Measurements from ENCODE around the gene PCDH19.

DNA sequence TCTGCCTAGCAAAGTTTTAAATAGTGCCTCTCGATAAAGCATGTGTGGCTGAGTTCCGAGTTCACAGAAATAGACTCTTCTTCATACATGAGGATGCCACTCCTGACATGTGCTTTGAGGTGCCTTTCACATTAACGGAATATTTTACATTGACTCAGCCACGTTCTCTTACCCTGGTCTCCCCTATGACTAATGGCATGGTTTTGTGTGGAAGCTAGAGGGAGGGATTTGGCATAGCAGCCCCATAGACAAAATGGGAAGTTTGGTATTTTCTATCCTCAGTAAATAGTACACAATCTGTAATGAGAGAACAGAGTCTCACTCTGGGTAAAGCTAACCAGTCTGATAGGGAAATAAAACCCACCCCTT lies 68.9 kb downstream of the PCDH19 start:
- TF ChIP-seq, protein P1, sequence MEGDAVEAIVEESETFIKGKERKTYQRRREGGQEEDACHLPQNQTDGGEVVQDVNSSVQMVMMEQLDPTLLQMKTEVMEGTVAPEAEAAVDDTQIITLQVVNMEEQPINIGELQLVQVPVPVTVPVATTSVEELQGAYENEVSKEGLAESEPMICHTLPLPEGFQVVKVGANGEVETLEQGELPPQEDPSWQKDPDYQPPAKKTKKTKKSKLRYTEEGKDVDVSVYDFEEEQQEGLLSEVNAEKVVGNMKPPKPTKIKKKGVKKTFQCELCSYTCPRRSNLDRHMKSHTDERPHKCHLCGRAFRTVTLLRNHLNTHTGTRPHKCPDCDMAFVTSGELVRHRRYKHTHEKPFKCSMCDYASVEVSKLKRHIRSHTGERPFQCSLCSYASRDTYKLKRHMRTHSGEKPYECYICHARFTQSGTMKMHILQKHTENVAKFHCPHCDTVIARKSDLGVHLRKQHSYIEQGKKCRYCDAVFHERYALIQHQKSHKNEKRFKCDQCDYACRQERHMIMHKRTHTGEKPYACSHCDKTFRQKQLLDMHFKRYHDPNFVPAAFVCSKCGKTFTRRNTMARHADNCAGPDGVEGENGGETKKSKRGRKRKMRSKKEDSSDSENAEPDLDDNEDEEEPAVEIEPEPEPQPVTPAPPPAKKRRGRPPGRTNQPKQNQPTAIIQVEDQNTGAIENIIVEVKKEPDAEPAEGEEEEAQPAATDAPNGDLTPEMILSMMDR (IDR thresholded peaks at IDR 0.05; ENCODE audit: insufficient read depth, low read length, poor library complexity, severe bottlenecking): no peak
- TF ChIP-seq EZH2phosphoT487 (conservative IDR thresholded peaks at IDR 0.05; ENCODE audit: low read length): no peak
